HEK293 (cell line): ENCODE results near the gene LRP8.

Experiments used
- CTCF ChIA-PET: fragments of 350-600 bp; formaldehyde crosslinking; extraction: SDS; loops from one replicate; lab custom pipeline; 2021; ENCODE audit warnings: antibody characterized with exemption; lab: Yijun Ruan, JAX
- POLR2A ChIA-PET: fragments of 300-600 bp; formaldehyde crosslinking; extraction: SDS; loops from one replicate; lab custom pipeline; 2020; ENCODE audit warnings: antibody characterized with exemption, inconsistent platforms; lab: Yijun Ruan, JAX
- H3K27ac ChIP-seq: fragments of 200-500 bp; sonication (Bioruptor generic); 2 replicates; pipeline ENCODE4 v1.5.1; 2014; ENCODE audit warnings: low read depth, low read length, control low read depth, inconsistent platforms; ENCODE audit errors: extremely low read depth
- H3K36me3 ChIP-seq, 2 experiments: fragments of 200-500 bp in 1 of 2; sonication (Bioruptor generic) in 1 of 2; 1 replicate in 1 of 2; 2 replicates in 1 of 2; pipeline ENCODE4 v1.5.1; 2014 to 2017; ENCODE audit warnings: inconsistent platforms in 2 of 2, low read length in 2 of 2; ENCODE audit not compliant: control insufficient read depth in 2 of 2, insufficient read depth in 1 of 2
- H3K4me1 ChIP-seq: fragments of 200-500 bp; sonication (Bioruptor generic); 2 replicates; pipeline ENCODE4 v1.5.1; 2014; ENCODE audit warnings: mild to moderate bottlenecking, low read length, inconsistent platforms; ENCODE audit not compliant: control insufficient read depth, insufficient read depth
- H3K4me3 ChIP-seq: 2 replicates; pipeline ENCODE4 v1.5.1; 2011; ENCODE audit warnings: low read depth, mild to moderate bottlenecking, control low read depth, low read length, moderate library complexity
- H3K9me3 ChIP-seq: fragments of 200-500 bp; sonication (Bioruptor generic); 2 replicates; pipeline ENCODE4 v1.5.1; 2014; ENCODE audit warnings: low read depth, low read length, inconsistent platforms; ENCODE audit not compliant: control insufficient read depth, insufficient read depth
- EGR2 ChIP-seq: fragments of 450-650 bp; formaldehyde crosslinking; IDR thresholded peaks from 2 replicates; pipeline ENCODE4 v1.5.1; 2016; ENCODE audit warnings: low read depth, missing biosample characterization, missing genetic modification characterization
- GLI4 ChIP-seq: fragments of 450-650 bp; formaldehyde crosslinking; IDR thresholded peaks from 2 replicates; pipeline ENCODE4 v1.5.1; 2016; ENCODE audit warnings: missing biosample characterization, missing genetic modification characterization
- KLF17 ChIP-seq: fragments of 450-650 bp; formaldehyde crosslinking; IDR thresholded peaks from 2 replicates; pipeline ENCODE4 v1.5.1; 2016; ENCODE audit warnings: missing biosample characterization, missing genetic modification characterization
- PBX3 ChIP-seq: sonication (generic); formaldehyde crosslinking; IDR thresholded peaks from 2 replicates; pipeline ENCODE4 v1.8.1; 2022; ENCODE audit warnings: mild to moderate bottlenecking, moderate library complexity, missing genetic modification reagents
- REPIN1 ChIP-seq: fragments of 450-650 bp; formaldehyde crosslinking; IDR thresholded peaks from 2 replicates; pipeline ENCODE4 v1.5.1; 2017; ENCODE audit warnings: missing biosample characterization, missing genetic modification characterization, low read depth
- SP7 ChIP-seq: fragments of 450-650 bp; formaldehyde crosslinking; IDR thresholded peaks from 2 replicates; pipeline ENCODE4 v1.5.1; 2016; ENCODE audit warnings: missing biosample characterization, missing genetic modification characterization
- ZBTB17 ChIP-seq: fragments of 450-650 bp; formaldehyde crosslinking; IDR thresholded peaks from 2 replicates; pipeline ENCODE4 v1.5.1; 2016; ENCODE audit warnings: missing biosample characterization, missing genetic modification characterization
- ZEB2 ChIP-seq: fragments of 450-650 bp; formaldehyde crosslinking; IDR thresholded peaks from 2 replicates; pipeline ENCODE4 v1.5.1; 2016; ENCODE audit warnings: missing biosample characterization, missing genetic modification characterization
- ZFP37 ChIP-seq: fragments of 450-650 bp; formaldehyde crosslinking; IDR thresholded peaks from 2 replicates; pipeline ENCODE4 v1.5.1; 2016; ENCODE audit warnings: missing biosample characterization, missing genetic modification characterization
- ZFP69B ChIP-seq: fragments of 450-650 bp; formaldehyde crosslinking; IDR thresholded peaks from 2 replicates; pipeline ENCODE4 v1.5.1; 2016; ENCODE audit warnings: missing biosample characterization, missing genetic modification characterization
- ZNF121 ChIP-seq: fragments of 450-650 bp; formaldehyde crosslinking; IDR thresholded peaks from 2 replicates; pipeline ENCODE4 v1.5.1; 2016; ENCODE audit warnings: missing biosample characterization, missing genetic modification characterization
- ZNF133 ChIP-seq: fragments of 450-650 bp; formaldehyde crosslinking; IDR thresholded peaks from 2 replicates; pipeline ENCODE4 v1.5.1; 2016; ENCODE audit warnings: missing biosample characterization, missing genetic modification characterization
- ZNF148 ChIP-seq: fragments of 450-650 bp; formaldehyde crosslinking; IDR thresholded peaks from 2 replicates; pipeline ENCODE4 v1.5.0; 2017; ENCODE audit warnings: missing biosample characterization, missing genetic modification characterization, borderline replicate concordance
- ZNF169 ChIP-seq: fragments of 450-650 bp; formaldehyde crosslinking; IDR thresholded peaks from 2 replicates; pipeline ENCODE4 v1.5.1; 2016; ENCODE audit warnings: missing biosample characterization, missing genetic modification characterization
- ZNF2 ChIP-seq: fragments of 450-650 bp; formaldehyde crosslinking; IDR thresholded peaks from 2 replicates; pipeline ENCODE4 v1.5.1; 2016; ENCODE audit warnings: missing biosample characterization, missing genetic modification characterization
- ZNF211 ChIP-seq: fragments of 450-650 bp; formaldehyde crosslinking; IDR thresholded peaks from 2 replicates; pipeline ENCODE4 v1.5.1; 2016; ENCODE audit warnings: low read depth, missing biosample characterization, missing genetic modification characterization
- ZNF341 ChIP-seq: fragments of 450-650 bp; formaldehyde crosslinking; IDR thresholded peaks from 2 replicates; pipeline ENCODE4; 2016; ENCODE audit warnings: low read depth, missing biosample characterization, missing genetic modification characterization
- ZNF404 ChIP-seq: fragments of 450-650 bp; formaldehyde crosslinking; IDR thresholded peaks from 2 replicates; pipeline ENCODE4 v1.5.1; 2017; ENCODE audit warnings: missing biosample characterization, missing genetic modification characterization
- ZNF416 ChIP-seq: fragments of 450-650 bp; formaldehyde crosslinking; IDR thresholded peaks from 2 replicates; pipeline ENCODE4 v1.5.1; 2016; ENCODE audit warnings: missing biosample characterization, missing genetic modification characterization
- ZNF510 ChIP-seq: fragments of 450-650 bp; formaldehyde crosslinking; IDR thresholded peaks from 2 replicates; pipeline ENCODE4 v1.5.1; 2018; ENCODE audit warnings: mild to moderate bottlenecking, missing genetic modification characterization, missing biosample characterization; ENCODE audit not compliant: insufficient replicate concordance
- ZNF513 ChIP-seq: fragments of 450-650 bp; IDR thresholded peaks from 2 replicates; pipeline ENCODE4 v1.5.1; 2018; ENCODE audit warnings: missing biosample characterization, missing genetic modification characterization
- ZNF518A ChIP-seq: fragments of 450-650 bp; formaldehyde crosslinking; conservative IDR thresholded peaks from 2 replicates; pipeline ENCODE4 v1.5.1; 2016; ENCODE audit warnings: low read depth, missing biosample characterization, missing genetic modification characterization
- ZNF555 ChIP-seq: fragments of 450-650 bp; formaldehyde crosslinking; conservative IDR thresholded peaks from 2 replicates; pipeline ENCODE4 v1.5.1; 2017; ENCODE audit warnings: missing biosample characterization, mild to moderate bottlenecking, missing genetic modification characterization, inconsistent platforms
- ZSCAN30 ChIP-seq: fragments of 450-650 bp; IDR thresholded peaks from 2 replicates; pipeline ENCODE4 v1.5.1; 2018; ENCODE audit warnings: missing biosample characterization, mild to moderate bottlenecking, missing genetic modification characterization, moderate library complexity

LRP8 gene

GRCh38 chr1:53293123-53293522 is 34.7 kb downstream of the LRP8 start (continued):
- no peak for TF ChIP-seq ZSCAN30 (tag by site-specific recombination)
- TF ChIP-seq ZNF341 (tag by site-specific recombination) = no peak
- TF ChIP-seq ZNF133 (tag by site-specific recombination) = no peak
- TF ChIP-seq SP7 = no peak
- no peak for TF ChIP-seq ZNF148 (tag by site-specific recombination)
- no peak for TF ChIP-seq ZNF555
- TF ChIP-seq KLF17 (tag by site-specific recombination) = no peak
- no peak for TF ChIP-seq ZFP37
- TF ChIP-seq PBX3 (CRISPR knock-in tag) = no peak

- no peak overlapping the region for H3K4me3 ChIP-seq
- TF ChIP-seq GLI4 (no peak), ZNF121 (tag by site-specific recombination) (no peak), ZNF404 (tag by site-specific recombination) (no peak), ZNF211 (no peak), ZFP69B (tag by site-specific recombination) (no peak), ZEB2 (tag by site-specific recombination) (no peak), EGR2 (tag by site-specific recombination) (no peak)
- ChIA-PET CTCF (interaction anchor here (1.1 to 7.5 kb wide), 2 partner anchors 14 to 101 kb away, joined by 3 to 56 read pairs; no protein-coding TSS in a partner anchor), POLR2A (no interaction called here)
- no peak overlapping the region for H3K27ac ChIP-seq
- no peaks in the 10 kb centered on the region for H3K4me1 ChIP-seq
- H3K36me3 ChIP-seq = peaks cover 0 to 9% of the 10 kb centered on the region in 2 experiments; a peak in 1 of 3 replicates
- H3K9me3 ChIP-seq = no peaks in the 10 kb centered on the region
Measured at GRCh38 chr1:53292690-53293089, 35.2 kb downstream of the LRP8 start.

- ChIA-PET CTCF (interaction anchor here (0.7 to 7.5 kb wide), 3 partner anchors 13 to 708 kb away, joined by 3 to 56 read pairs (median 3); no protein-coding TSS in a partner anchor), POLR2A (interaction anchor here (0.6 kb wide), 1 partner anchor 122 kb away, joined by 3 read pairs; no protein-coding TSS in a partner anchor)
- 0 out of 2 replicates have a peak, but pooled peaks cover 2% of the 10 kb centered on the region for H3K4me1 ChIP-seq
- TF ChIP-seq ZNF518A (tag by site-specific recombination) (no peak), ZNF169 (tag by site-specific recombination) (no peak), ZNF513 (tag by site-specific recombination) (no peak), ZNF2 (tag by site-specific recombination) (no peak), ZSCAN30 (tag by site-specific recombination) (no peak), ZBTB17 (tag by site-specific recombination) (no peak), ZNF416 (tag by site-specific recombination) (no peak), REPIN1 (no peak), ZNF510 (no peak)
Measured at GRCh38 chr1:53291574-53291973, 36.3 kb downstream of the LRP8 start.

More at GRCh38 chr1:53291574-53291973, 36.3 kb downstream of the LRP8 start:
- Histone ChIP-seq H3K4me3 (no peak overlapping the region), H3K36me3 (peaks cover 0 to 9% of the 10 kb centered on the region in 2 experiments; a peak in 1 of 3 replicates), H3K9me3 (no peaks in the 10 kb centered on the region), H3K27ac (no peak overlapping the region)
